Skeletal muscle cell (primary cell): Measurements from ENCODE around the gene MT4.

Experiments
- DNase-seq: peaks from one replicate; pipeline ENCODE4 v3.0.0-alpha.2; 2010; ENCODE audit warnings: low read depth
- H3K4me3 ChIP-seq: 2 replicates; pipeline ENCODE4 v1.5.1; 2011; ENCODE audit warnings: low read depth, mild to moderate bottlenecking, control low read depth, low read length, moderate library complexity

The MT4 gene

GRCh38 chr16:56564793-56565477, at the start of gene MT4:
MT4 (plus strand) TSS chr16:56565073; CDS start chr16:56565129, 56 bp downstream.
- H3K4me3 ChIP-seq = no peak within 1 kb of the TSS
- no peak for DNase-seq

GRCh38 chr16:56515665-56516064, 49.2 kb upstream of the MT4 start:
- no peak overlapping the region for H3K4me3 ChIP-seq
- DNase-seq = no peak

- H3K4me3 ChIP-seq = no peak overlapping the region
- no peak for DNase-seq
Observed at GRCh38 chr16:56517206-56517605, 47.7 kb upstream of the MT4 start.

GRCh38 chr16:56518425-56518824, 46.4 kb upstream of the MT4 start:
- H3K4me3 ChIP-seq = no peak overlapping the region

GRCh38 chr16:56519459-56520250, 45.2 kb upstream of the MT4 start, which contains the start of gene BBS2:
BBS2 (minus strand) TSS chr16:56520024; CDS start chr16:56519862, 162 bp downstream.
- H3K4me3 ChIP-seq = peak within 1 kb of the TSS; percentile 67

More at GRCh38 chr16:56518425-56518824, 46.4 kb upstream of the MT4 start:
- no peak for DNase-seq

GRCh38 chr16:56520251-56520577, 44.7 kb upstream of the MT4 start:
- DNase-seq = no peak

More at GRCh38 chr16:56519459-56520250, 45.2 kb upstream of the MT4 start, which contains the start of gene BBS2:
- DNase-seq = peak; percentile 33

GRCh38 chr16:56525236-56525635, 39.6 kb upstream of the MT4 start:
- DNase-seq = peak; percentile 36
- no peak overlapping the region for H3K4me3 ChIP-seq

More at GRCh38 chr16:56520251-56520577, 44.7 kb upstream of the MT4 start:
- peak overlapping the region; percentile 67 for H3K4me3 ChIP-seq

GRCh38 chr16:56530872-56531271, 34.0 kb upstream of the MT4 start:
- H3K4me3 ChIP-seq = no peak overlapping the region
- no peak for DNase-seq

GRCh38 chr16:56532714-56533113, 32.2 kb upstream of the MT4 start:
- no peak overlapping the region for H3K4me3 ChIP-seq
- DNase-seq = no peak

- no peak overlapping the region for H3K4me3 ChIP-seq
- no peak for DNase-seq
Observed at GRCh38 chr16:56534847-56535383, 30.0 kb upstream of the MT4 start.

GRCh38 chr16:56538331-56538730, 26.5 kb upstream of the MT4 start:
- DNase-seq = no peak
- H3K4me3 ChIP-seq = no peak overlapping the region

GRCh38 chr16:56539656-56540055, 25.2 kb upstream of the MT4 start:
- DNase-seq = no peak

GRCh38 chr16:56542039-56542438, 22.8 kb upstream of the MT4 start:
- DNase-seq = no peak
- no peak overlapping the region for H3K4me3 ChIP-seq

More at GRCh38 chr16:56539656-56540055, 25.2 kb upstream of the MT4 start:
- H3K4me3 ChIP-seq = no peak overlapping the region

- peak; percentile 40 for DNase-seq
- H3K4me3 ChIP-seq = no peak overlapping the region
Observed at GRCh38 chr16:56547120-56547948, 17.5 kb upstream of the MT4 start.

GRCh38 chr16:56547949-56548567, 16.8 kb upstream of the MT4 start:
- DNase-seq = no peak
- no peak overlapping the region for H3K4me3 ChIP-seq

GRCh38 chr16:56549161-56549560, 15.7 kb upstream of the MT4 start:
- DNase-seq = no peak
- H3K4me3 ChIP-seq = no peak overlapping the region

GRCh38 chr16:56549744-56550385, 15.0 kb upstream of the MT4 start:
- no peak overlapping the region for H3K4me3 ChIP-seq
- no peak for DNase-seq

- no peak for DNase-seq
- no peak overlapping the region for H3K4me3 ChIP-seq
Observed at GRCh38 chr16:56551796-56552738, 12.8 kb upstream of the MT4 start.
